H1 (cell line): ENCODE results near the gene KCND1.

Experiments used
- BCL11A ChIP-seq, 2 experiments: IDR thresholded peaks; one replicate each; pipeline ENCODE4 v1.6.1; 2011; ENCODE audit warnings: low read depth in 2 of 2, low read length in 2 of 2, mild to moderate bottlenecking in 2 of 2
- CHD1 ChIP-seq: IDR thresholded peaks from 2 replicates; pipeline ENCODE4 v1.6.1; 2012; ENCODE audit warnings: low read depth, low read length, improper control_type of control experiment
- EZH2 ChIP-seq: fragments of 200-600 bp; sonication (generic); IDR thresholded peaks from 2 replicates; pipeline ENCODE4 v1.7.1; 2012; ENCODE audit warnings: low read depth, mild to moderate bottlenecking, moderate library complexity, low read length, inconsistent platforms; ENCODE audit not compliant: severe bottlenecking
- NANOG ChIP-seq: IDR thresholded peaks from 2 replicates; pipeline ENCODE4 v1.6.1; 2011; ENCODE audit warnings: low read length, low read depth, mild to moderate bottlenecking, inconsistent platforms; ENCODE audit not compliant: insufficient read depth, poor library complexity, severe bottlenecking
- POLR2A ChIP-seq, 2 experiments: IDR thresholded peaks; 1 replicate in 1 of 2; 2 replicates in 1 of 2; pipeline ENCODE4 v1.6.1; 2011; ENCODE audit warnings: low read depth in 2 of 2, low read length in 2 of 2, mild to moderate bottlenecking in 2 of 2; ENCODE audit errors: control extremely low read depth in 1 of 2
- POLR2AphosphoS5 ChIP-seq: IDR thresholded peaks from 2 replicates; pipeline ENCODE4 v1.6.1; 2011; ENCODE audit warnings: low read depth, low read length
- RAD21 ChIP-seq, 2 experiments: IDR thresholded peaks in 1 of 2; conservative IDR thresholded peaks in 1 of 2; 2 replicates each; pipeline ENCODE4 v1.6.1; 2011; ENCODE audit warnings: low read depth in 2 of 2, low read length in 2 of 2, improper control_type of control experiment in 1 of 2, inconsistent platforms in 1 of 2, mild to moderate bottlenecking in 1 of 2, moderate library complexity in 1 of 2
- SIRT6 ChIP-seq: IDR thresholded peaks from one replicate; pipeline ENCODE4 v1.7.1; 2012; ENCODE audit warnings: low read length, inconsistent platforms
- TAF7 ChIP-seq: optimal IDR thresholded peaks from 2 replicates; pipeline ENCODE3; 2011; ENCODE audit warnings: low read depth, mild to moderate bottlenecking, inconsistent platforms, low read length, moderate library complexity, borderline replicate concordance
- ZNF274 ChIP-seq: IDR thresholded peaks from 2 replicates; pipeline ENCODE4 v1.7.0; 2012; ENCODE audit warnings: low read length, borderline replicate concordance; ENCODE audit errors: extremely low read depth
- TF ChIP-seq, protein P1 (sequence below), 3 experiments: IDR thresholded peaks; 1 replicate in 2 of 3; 2 replicates in 1 of 3; pipeline versions ENCODE4 v1.5.1 to v1.6.1; 2011; ENCODE audit warnings: low read length in 3 of 3, mild to moderate bottlenecking in 3 of 3, inconsistent platforms in 2 of 3, low read depth in 1 of 3, moderate library complexity in 1 of 3; ENCODE audit not compliant: insufficient read depth in 1 of 3; ENCODE audit errors: control extremely low read depth in 1 of 3
- TF ChIP-seq, protein P2 (sequence below): IDR thresholded peaks from 2 replicates; pipeline ENCODE4 v1.6.1; 2012; ENCODE audit warnings: low read length, inconsistent platforms

DNA sequence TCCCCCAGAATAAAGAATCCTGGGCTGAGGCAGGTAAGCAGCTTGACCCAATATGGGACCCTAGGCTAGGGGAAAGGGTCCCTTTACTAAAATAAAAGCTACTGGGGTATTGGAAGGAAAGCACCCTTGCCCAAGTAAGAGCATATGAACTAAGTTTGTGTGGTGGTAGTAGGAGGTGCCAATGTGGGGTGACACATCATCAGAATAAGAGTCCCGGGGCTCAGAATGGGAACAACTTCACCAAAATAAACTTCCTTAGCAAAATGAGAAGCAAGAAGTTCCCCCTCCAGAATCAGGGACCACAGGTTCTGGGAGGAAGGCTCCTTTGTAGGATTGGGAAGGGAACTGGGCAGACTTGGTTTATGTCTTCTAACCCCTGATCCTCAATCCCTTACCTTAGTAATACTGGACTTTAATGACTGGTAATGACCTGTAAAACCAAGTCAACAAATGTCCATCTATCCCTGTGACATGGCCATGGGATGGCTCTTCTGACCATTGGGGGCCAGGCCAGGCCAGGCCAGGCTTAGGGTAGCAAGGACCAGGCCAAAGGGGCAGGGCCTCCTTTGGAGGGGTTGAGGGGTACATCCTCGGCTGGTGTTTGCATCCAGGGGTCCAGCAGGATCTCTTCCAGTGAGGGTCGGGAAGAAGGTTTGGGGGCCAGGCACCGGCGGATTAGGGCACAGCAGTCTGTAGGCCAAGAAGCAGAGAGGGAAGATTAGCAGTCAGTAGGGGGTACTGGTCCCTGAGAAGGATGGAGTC is 57.9 kb downstream of the KCND1 start:
- TF ChIP-seq POLR2A (IDR thresholded peaks at IDR 0.05; ENCODE audit: control extremely low read depth in 1 of 2, low read depth in 2 of 2, low read length in 2 of 2), result no peak
- TF ChIP-seq RAD21 (IDR thresholded peaks at IDR 0.05 in 1 of 2, conservative IDR thresholded peaks at IDR 0.05 in 1 of 2; ENCODE audit: low read depth in 2 of 2, low read length in 2 of 2), result no peak
- 0 out of 2 replicates have a peak, but pooled peaks have one; percentile 27 for TF ChIP-seq POLR2AphosphoS5
- TF ChIP-seq, protein P1, sequence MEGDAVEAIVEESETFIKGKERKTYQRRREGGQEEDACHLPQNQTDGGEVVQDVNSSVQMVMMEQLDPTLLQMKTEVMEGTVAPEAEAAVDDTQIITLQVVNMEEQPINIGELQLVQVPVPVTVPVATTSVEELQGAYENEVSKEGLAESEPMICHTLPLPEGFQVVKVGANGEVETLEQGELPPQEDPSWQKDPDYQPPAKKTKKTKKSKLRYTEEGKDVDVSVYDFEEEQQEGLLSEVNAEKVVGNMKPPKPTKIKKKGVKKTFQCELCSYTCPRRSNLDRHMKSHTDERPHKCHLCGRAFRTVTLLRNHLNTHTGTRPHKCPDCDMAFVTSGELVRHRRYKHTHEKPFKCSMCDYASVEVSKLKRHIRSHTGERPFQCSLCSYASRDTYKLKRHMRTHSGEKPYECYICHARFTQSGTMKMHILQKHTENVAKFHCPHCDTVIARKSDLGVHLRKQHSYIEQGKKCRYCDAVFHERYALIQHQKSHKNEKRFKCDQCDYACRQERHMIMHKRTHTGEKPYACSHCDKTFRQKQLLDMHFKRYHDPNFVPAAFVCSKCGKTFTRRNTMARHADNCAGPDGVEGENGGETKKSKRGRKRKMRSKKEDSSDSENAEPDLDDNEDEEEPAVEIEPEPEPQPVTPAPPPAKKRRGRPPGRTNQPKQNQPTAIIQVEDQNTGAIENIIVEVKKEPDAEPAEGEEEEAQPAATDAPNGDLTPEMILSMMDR (IDR thresholded peaks at IDR 0.05; ENCODE audit: control extremely low read depth in 1 of 3, insufficient read depth in 1 of 3, low read depth in 1 of 3, low read length in 3 of 3), result no peak
- TF ChIP-seq, protein P2, sequence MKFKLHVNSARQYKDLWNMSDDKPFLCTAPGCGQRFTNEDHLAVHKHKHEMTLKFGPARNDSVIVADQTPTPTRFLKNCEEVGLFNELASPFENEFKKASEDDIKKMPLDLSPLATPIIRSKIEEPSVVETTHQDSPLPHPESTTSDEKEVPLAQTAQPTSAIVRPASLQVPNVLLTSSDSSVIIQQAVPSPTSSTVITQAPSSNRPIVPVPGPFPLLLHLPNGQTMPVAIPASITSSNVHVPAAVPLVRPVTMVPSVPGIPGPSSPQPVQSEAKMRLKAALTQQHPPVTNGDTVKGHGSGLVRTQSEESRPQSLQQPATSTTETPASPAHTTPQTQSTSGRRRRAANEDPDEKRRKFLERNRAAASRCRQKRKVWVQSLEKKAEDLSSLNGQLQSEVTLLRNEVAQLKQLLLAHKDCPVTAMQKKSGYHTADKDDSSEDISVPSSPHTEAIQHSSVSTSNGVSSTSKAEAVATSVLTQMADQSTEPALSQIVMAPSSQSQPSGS, result no peak
- TF ChIP-seq EZH2, result no peak
- no peak for TF ChIP-seq SIRT6
- no peak for TF ChIP-seq ZNF274
- TF ChIP-seq CHD1, result no peak
- TF ChIP-seq NANOG, result no peak
- no peak for TF ChIP-seq TAF7
- no peak for TF ChIP-seq BCL11A (IDR thresholded peaks at IDR 0.05; ENCODE audit: low read depth in 2 of 2, low read length in 2 of 2)
